ENCODE results near the gene UBASH3A.

UBASH3A gene

GRCh38 chr21:42374864-42375499 is 28.7 kb upstream of the UBASH3A start:
- DNase-seq (ENCODE audit: low read depth in 2 of 2) = no peak

- DNase-seq (ENCODE audit: low read depth in 2 of 2) = no peak
These were observed 28.2 kb upstream of the UBASH3A start for GRCh38 chr21:42375506-42375905.

- no peak for DNase-seq (ENCODE audit: low read depth in 2 of 2)
These were observed 27.8 kb upstream of the UBASH3A start for GRCh38 chr21:42375966-42376337.

GRCh38 chr21:42376338-42376982 is 27.2 kb upstream of the UBASH3A start:
- DNase-seq (ENCODE audit: low read depth in 2 of 2) = no peak

GRCh38 chr21:42377211-42377950 is 26.3 kb upstream of the UBASH3A start:
- no peak for DNase-seq (ENCODE audit: low read depth in 2 of 2)

GRCh38 chr21:42377951-42378340 is 25.8 kb upstream of the UBASH3A start:
- DNase-seq (ENCODE audit: low read depth in 2 of 2) = no peak

- DNase-seq (ENCODE audit: low read depth in 2 of 2) = no peak
These were observed 25.3 kb upstream of the UBASH3A start for GRCh38 chr21:42378418-42378817.

GRCh38 chr21:42379426-42380215 is 24.1 kb upstream of the UBASH3A start:
- no peak for DNase-seq (ENCODE audit: low read depth in 2 of 2)

GRCh38 chr21:42381347-42381984 is 22.2 kb upstream of the UBASH3A start:
- no peak for DNase-seq (ENCODE audit: low read depth in 2 of 2)

GRCh38 chr21:42382915-42383314 is 20.8 kb upstream of the UBASH3A start:
- DNase-seq (ENCODE audit: low read depth in 2 of 2) = no peak

- DNase-seq (ENCODE audit: low read depth in 2 of 2) = no peak
These were observed 20.4 kb upstream of the UBASH3A start for GRCh38 chr21:42383331-42383730.

GRCh38 chr21:42384156-42384945 is 19.4 kb upstream of the UBASH3A start:
- no peak for DNase-seq (ENCODE audit: low read depth in 2 of 2)

- no peak for DNase-seq (ENCODE audit: low read depth in 2 of 2)
These were observed 18.7 kb upstream of the UBASH3A start for GRCh38 chr21:42384989-42385388.

- DNase-seq (ENCODE audit: low read depth in 2 of 2) = no peak
These were observed 18.1 kb upstream of the UBASH3A start for GRCh38 chr21:42385619-42386018.

GRCh38 chr21:42386034-42386591 is 17.6 kb upstream of the UBASH3A start:
- no peak for DNase-seq (ENCODE audit: low read depth in 2 of 2)

- no peak for DNase-seq (ENCODE audit: low read depth in 2 of 2)
These were observed 16.5 kb upstream of the UBASH3A start for GRCh38 chr21:42387164-42387563.

GRCh38 chr21:42387843-42388340 is 15.8 kb upstream of the UBASH3A start:
- DNase-seq (ENCODE audit: low read depth in 2 of 2) = no peak

- DNase-seq (ENCODE audit: low read depth in 2 of 2) = no peak
These were observed 14.8 kb upstream of the UBASH3A start for GRCh38 chr21:42388740-42389448.

GRCh38 chr21:42389449-42389835 is 14.3 kb upstream of the UBASH3A start:
- DNase-seq (ENCODE audit: low read depth in 2 of 2) = no peak

GRCh38 chr21:42390193-42390592 is 13.5 kb upstream of the UBASH3A start:
- DNase-seq (ENCODE audit: low read depth in 2 of 2) = no peak
